NAMALWA (cell line): ENCODE measurements around the gene PDIA5.

ENCODE experiments used
- DNase-seq: peaks from one replicate; pipeline ENCODE4 v3.0.0-alpha.2; 2015; ENCODE audit warnings: low spot score

PDIA5 gene

GRCh38 chr3:123071581-123071980, 4.8 kb downstream of the PDIA5 start:
- DNase-seq, result no peak

- DNase-seq, result no peak
Measured at GRCh38 chr3:123072152-123072551, 5.3 kb downstream of the PDIA5 start.

GRCh38 chr3:123072564-123072963, 5.7 kb downstream of the PDIA5 start:
- DNase-seq, result no peak

GRCh38 chr3:123075359-123075758, 8.5 kb downstream of the PDIA5 start:
- no peak for DNase-seq

- no peak for DNase-seq
Measured at GRCh38 chr3:123076112-123076495, 9.3 kb downstream of the PDIA5 start.

- no peak for DNase-seq
Measured at GRCh38 chr3:123076496-123077418, 9.9 kb downstream of the PDIA5 start.

- DNase-seq, result no peak
Measured at GRCh38 chr3:123078101-123078500, 11.3 kb downstream of the PDIA5 start.

GRCh38 chr3:123080864-123081562, 14.2 kb downstream of the PDIA5 start:
- DNase-seq, result no peak

- DNase-seq, result no peak
Measured at GRCh38 chr3:123081718-123082369, 15.0 kb downstream of the PDIA5 start.

GRCh38 chr3:123082370-123083065, 15.7 kb downstream of the PDIA5 start:
- peak; percentile 37 for DNase-seq

GRCh38 chr3:123083383-123084124, 16.7 kb downstream of the PDIA5 start:
- no peak for DNase-seq

- no peak for DNase-seq
Measured at GRCh38 chr3:123084192-123084591, 17.4 kb downstream of the PDIA5 start.

- DNase-seq, result no peak
Measured at GRCh38 chr3:123084738-123085237, 18.0 kb downstream of the PDIA5 start.

- no peak for DNase-seq
Measured at GRCh38 chr3:123085293-123085931, 18.6 kb downstream of the PDIA5 start.

GRCh38 chr3:123085932-123086627, 19.3 kb downstream of the PDIA5 start:
- DNase-seq, result no peak

- no peak for DNase-seq
Measured at GRCh38 chr3:123088387-123088786, 21.6 kb downstream of the PDIA5 start.

- DNase-seq, result no peak
Measured at GRCh38 chr3:123089611-123090331, 22.9 kb downstream of the PDIA5 start.

- no peak for DNase-seq
Measured at GRCh38 chr3:123090728-123091531, 24.1 kb downstream of the PDIA5 start.

GRCh38 chr3:123092243-123092642, 25.4 kb downstream of the PDIA5 start:
- DNase-seq, result no peak
